Sigmoid colon (tissue), 7 donors: ENCODE data around the gene MRGPRF. TPM values are rescaled to one million over a fixed set of nuclear protein-coding genes. Genes with fewer than 3 reads are reported as not detected.

ENCODE experiments used
- DNase-seq: peaks from one replicate; pipeline ENCODE4 v3.0.0-alpha.2; 2019
- H3K27ac ChIP-seq, 4 donors: fragments of 200-600 bp; sonication (generic); one replicate each; pipeline ENCODE4 v1.5.1; 2016 to 2019; ENCODE audit warnings: mild to moderate bottlenecking in 1 of 4
- H3K27me3 ChIP-seq, 3 donors: fragments of 200-600 bp; sonication (generic); one replicate each; pipeline ENCODE4 v1.5.1; 2019; ENCODE audit warnings: mild to moderate bottlenecking in 1 of 3
- H3K36me3 ChIP-seq, 4 donors: fragments of 200-600 bp; sonication (generic); one replicate each; pipeline ENCODE4 v1.5.1; 2016 to 2019
- H3K4me1 ChIP-seq, 4 donors: fragments of 200-600 bp; sonication (generic); one replicate each; pipeline ENCODE4 v1.5.1; 2017 to 2019
- H3K4me3 ChIP-seq, 4 donors: fragments of 200-600 bp; sonication (generic); one replicate each; pipeline ENCODE4 v1.5.1; 2017 to 2019; ENCODE audit warnings: mild to moderate bottlenecking in 2 of 4, moderate library complexity in 1 of 4
- H3K9me3 ChIP-seq, 4 donors: fragments of 200-600 bp in 3 of 4; sonication (generic) in 3 of 4; one replicate each; pipeline versions ENCODE4 v1.5.1 to v1.6.1; 2013 to 2019
- CTCF ChIP-seq, 4 experiments: fragments of 450-650 bp in 3 of 4; fragments of 200-600 bp in 1 of 4; IDR thresholded peaks; one replicate each; pipeline ENCODE4 v1.5.1; 2016 to 2019; ENCODE audit warnings: antibody characterized with exemption in 4 of 4, mild to moderate bottlenecking in 3 of 4, moderate library complexity in 2 of 4
- EP300 ChIP-seq, 4 donors: sonication (generic); formaldehyde crosslinking; IDR thresholded peaks; one replicate each; pipeline ENCODE4 v1.6.1; 2017; ENCODE audit warnings: antibody characterized with exemption in 4 of 4
- POLR2A ChIP-seq, 2 donors: fragments of 450-650 bp; IDR thresholded peaks; one replicate each; pipeline ENCODE4 v1.6.1; 2016; ENCODE audit warnings: antibody characterized with exemption in 2 of 2, mild to moderate bottlenecking in 2 of 2, moderate library complexity in 2 of 2
- POLR2AphosphoS5 ChIP-seq, 4 donors: sonication (generic); formaldehyde crosslinking; IDR thresholded peaks; one replicate each; pipeline ENCODE4 v1.6.1; 2017; ENCODE audit warnings: antibody characterized with exemption in 4 of 4
- WGBS, 2 donors: extraction: QIAGEN DNeasy Blood & Tissue Kit; methylation state at CpG; one replicate each; pipeline ENCODE4 v1.1.7; 2013; 5-methylcytosine and 5-hydroxymethylcytosine counted together
- intact Hi-C: fragments of 100-400 bp; cut with DNase I; formaldehyde crosslinking; loops from one replicate; pipeline ENCODE4 v1.15.1; 2023
- polyA plus RNA-seq, 3 donors: library from polyadenylated mRNA; stranded (reverse); fragments of 200-250 nt; gene quantifications; one replicate each; pipeline ENCODE4 v1.2.3, GENCODE V29; 2013
- total RNA-seq, 4 donors: library from RNA; depleted of rRNA; stranded (reverse); fragments of >200 nt; gene quantifications; one replicate each; pipeline ENCODE4 v1.1.0, GENCODE V29; 2016
- donor health status: healthy with polysubstance abuse.
- donor health status: Bipolar disorder and iron deficiency.
- donor health status: healthy.

The MRGPRF gene
- total and polyA plus RNA-seq, 7 donors, result 1.8 to 263 (median 118) TPM

GRCh38 chr11:68989936-68990606 lies 23.0 kb downstream of the MRGPRF start:
- H3K4me1 ChIP-seq, result no peaks in the 10 kb centered on the region
- 77 to 84% methylated on average over 8 of the region's 8 CpGs for WGBS, 2 donors
- TF ChIP-seq POLR2A (IDR thresholded peaks at IDR 0.05) (no peak), POLR2AphosphoS5 (IDR thresholded peaks at IDR 0.05) (no peak), EP300 (IDR thresholded peaks at IDR 0.05) (no peak), CTCF (IDR thresholded peaks at IDR 0.05) (no peak)
- H3K4me3 ChIP-seq, result no peak overlapping the region
- no peak overlapping the region for H3K27ac ChIP-seq
- no peaks in the 10 kb centered on the region for H3K36me3 ChIP-seq
- peak; percentile 32 for DNase-seq
- no peaks in the 10 kb centered on the region for H3K27me3 ChIP-seq
- H3K9me3 ChIP-seq, result peaks cover 0 to 3% (median 0%) of the 10 kb centered on the region in 4 donors
- intact Hi-C loops, result no loop called here

GRCh38 chr11:68988491-68988890 lies 24.6 kb downstream of the MRGPRF start:
- intact Hi-C loops, result no loop called here
- Histone ChIP-seq H3K36me3 (no peaks in the 10 kb centered on the region), H3K9me3 (peaks cover 0 to 3% (median 0%) of the 10 kb centered on the region in 4 donors), H3K27me3 (no peaks in the 10 kb centered on the region), H3K4me1 (no peaks in the 10 kb centered on the region), H3K27ac (no peak overlapping the region), H3K4me3 (no peak overlapping the region)
- TF ChIP-seq CTCF (IDR thresholded peaks at IDR 0.05), result no peak
- TF ChIP-seq POLR2AphosphoS5 (IDR thresholded peaks at IDR 0.05), result no peak
- no peak for TF ChIP-seq EP300 (IDR thresholded peaks at IDR 0.05)
- no peak for TF ChIP-seq POLR2A (IDR thresholded peaks at IDR 0.05)
- DNase-seq, result no peak

GRCh38 chr11:68987211-68987610 lies 25.8 kb downstream of the MRGPRF start:
- Histone ChIP-seq H3K4me3 (no peak overlapping the region), H3K36me3 (no peaks in the 10 kb centered on the region), H3K9me3 (peaks cover 0 to 3% (median 0%) of the 10 kb centered on the region in 4 donors), H3K27me3 (no peaks in the 10 kb centered on the region), H3K4me1 (no peaks in the 10 kb centered on the region), H3K27ac (no peak overlapping the region)
- DNase-seq, result no peak
- intact Hi-C loops, result no loop called here
- no peak for TF ChIP-seq EP300 (IDR thresholded peaks at IDR 0.05)

GRCh38 chr11:68983801-68984200 lies 29.2 kb downstream of the MRGPRF start:
- no peak for DNase-seq

GRCh38 chr11:68982134-68982533 lies 30.9 kb downstream of the MRGPRF start:
- Histone ChIP-seq H3K36me3 (no peaks in the 10 kb centered on the region), H3K4me3 (no peak overlapping the region), H3K9me3 (peaks cover 0 to 3% (median 0%) of the 10 kb centered on the region in 4 donors), H3K27ac (no peak overlapping the region), H3K27me3 (no peaks in the 10 kb centered on the region), H3K4me1 (no peaks in the 10 kb centered on the region)
- intact Hi-C loops, result no loop called here
- TF ChIP-seq EP300 (IDR thresholded peaks at IDR 0.05) (no peak), POLR2A (IDR thresholded peaks at IDR 0.05) (no peak), CTCF (IDR thresholded peaks at IDR 0.05) (no peak), POLR2AphosphoS5 (IDR thresholded peaks at IDR 0.05) (no peak)
- WGBS, 2 donors, result 90 to 94% methylated on average over 2 of the region's 2 CpGs
- DNase-seq, result no peak

More at GRCh38 chr11:68983801-68984200, 29.2 kb downstream of the MRGPRF start:
- Histone ChIP-seq H3K27me3 (no peaks in the 10 kb centered on the region), H3K36me3 (no peaks in the 10 kb centered on the region), H3K4me1 (no peaks in the 10 kb centered on the region), H3K9me3 (peaks cover 0 to 3% (median 0%) of the 10 kb centered on the region in 4 donors), H3K4me3 (no peak overlapping the region), H3K27ac (no peak overlapping the region)
- intact Hi-C loops, result no loop called here
- TF ChIP-seq POLR2AphosphoS5 (IDR thresholded peaks at IDR 0.05), result no peak
- 44 to 81% methylated on average over 6 of the region's 6 CpGs for WGBS, 2 donors

GRCh38 chr11:68980776-68981065 lies 32.3 kb downstream of the MRGPRF start, which contains the start of gene MRGPRD:
TSS of gene MRGPRD (minus strand) at chr11:68980986. CDS start at chr11:68980986, 0 bp downstream.
- Histone ChIP-seq H3K36me3 (no peaks in the 10 kb centered on the region), H3K4me3 (no peak within 1 kb of the TSS), H3K27me3 (no peaks in the 10 kb centered on the region), H3K4me1 (no peaks in the 10 kb centered on the region), H3K27ac (no peak within 1 kb of the TSS), H3K9me3 (no peaks in the 10 kb centered on the region)
- intact Hi-C loops, result no loop called here
- no peak for DNase-seq
- TF ChIP-seq POLR2A (IDR thresholded peaks at IDR 0.05) (no peak), EP300 (IDR thresholded peaks at IDR 0.05) (no peak), POLR2AphosphoS5 (IDR thresholded peaks at IDR 0.05) (no peak), CTCF (IDR thresholded peaks at IDR 0.05) (no peak)
- WGBS, 2 donors, result 75 to 85% methylated on average over 8 of the region's 8 CpGs
